GM12878 (cell line): ENCODE data around the gene STK32A. TPM values are rescaled to one million over a fixed set of nuclear protein-coding genes. Genes with fewer than 3 reads are reported as not detected.

ENCODE experiments used
- ATAC-seq: fragments of 200-7000 bp; cut with Tn5 transposase; 3 replicates; pipeline ENCODE4 v1.9.1; 2020; ENCODE audit warnings: mild to moderate bottlenecking, moderate library complexity
- BruUV-seq: library from RNA; stranded (reverse); fragments of 400-500 nt; replicated peaks from 2 replicates; lab custom pipeline; 2021; lab: Mats Ljungman, UMichigan
- CTCF ChIA-PET: fragments of 300-600 bp; sonication (Branson Sonifier 250); formaldehyde crosslinking; extraction: SDS; loops from one replicate; lab custom pipeline; 2021; ENCODE audit warnings: inconsistent platforms; lab: Yijun Ruan, JAX
- POLR2A ChIA-PET: fragments of 350-600 bp; formaldehyde crosslinking; extraction: SDS; loops from one replicate; lab custom pipeline; 2021; ENCODE audit warnings: inconsistent platforms; lab: Charles Lee
- RAD21 ChIA-PET: fragments of 300-600 bp; sonication (Branson Sonifier 250); formaldehyde crosslinking; loops from one replicate; lab custom pipeline; 2023; ENCODE audit warnings: antibody characterized with exemption; ENCODE audit not compliant: unreplicated experiment; lab: Charles Lee
- SMC1A ChIA-PET: fragments of 300-600 bp; sonication (Branson Sonifier 250); formaldehyde crosslinking; loops from one replicate; lab custom pipeline; 2023; ENCODE audit not compliant: unreplicated experiment, uncharacterized antibody; lab: Charles Lee
- DNase-seq: peaks from one replicate; pipeline ENCODE4 v3.0.0-alpha.2; 2011; ENCODE audit warnings: low read depth, low spot score
- FAIRE-seq: peaks from 3 replicates; lab custom pipeline; 2011; peaks lifted over from hg19 to GRCh38; lab: Jason Lieb, UNC
- H2AFZ ChIP-seq: 2 replicates; pipeline ENCODE4 v1.6.0; 2011; ENCODE audit warnings: low read depth, low read length, control low read depth; ENCODE audit not compliant: control insufficient read depth
- H3K27ac ChIP-seq: 2 replicates; pipeline ENCODE4 v1.5.1; 2011; ENCODE audit warnings: control low read depth; ENCODE audit not compliant: control insufficient read depth, insufficient read depth
- H3K27me3 ChIP-seq, 2 experiments: replicated peaks in 1 of 2; 2 replicates each; pipeline versions ENCODE4 v1.6.0 to v1.6.1; 2011; ENCODE audit warnings: low read length in 1 of 2; ENCODE audit not compliant: control insufficient read depth in 2 of 2, insufficient read depth in 2 of 2
- H3K36me3 ChIP-seq, 2 experiments: 2 replicates each; pipeline ENCODE4 v1.5.1; 2011; ENCODE audit warnings: low read length in 1 of 2; ENCODE audit not compliant: control insufficient read depth in 2 of 2, insufficient read depth in 2 of 2
- H3K4me1 ChIP-seq: 2 replicates; pipeline ENCODE4 v1.6.1; 2011; ENCODE audit warnings: mild to moderate bottlenecking, low read length, moderate library complexity, mixed read lengths; ENCODE audit not compliant: control insufficient read depth, insufficient read depth
- H3K4me2 ChIP-seq: 2 replicates; pipeline ENCODE4 v1.6.0; 2011; ENCODE audit warnings: control low read depth; ENCODE audit not compliant: control insufficient read depth, insufficient read depth
- H3K4me3 ChIP-seq: fragments of 200-600 bp; sonication (generic); 2 replicates; pipeline ENCODE4 v1.5.1; 2016
- H3K79me2 ChIP-seq: 2 replicates; pipeline ENCODE4 v1.6.0; 2011; ENCODE audit warnings: low read length; ENCODE audit not compliant: control insufficient read depth, insufficient read depth
- H3K9ac ChIP-seq: 2 replicates; pipeline ENCODE4 v1.8.0; 2011; ENCODE audit warnings: low read length, control low read depth, mixed read lengths; ENCODE audit not compliant: control insufficient read depth, insufficient read depth
- H3K9me3 ChIP-seq: replicated peaks from 3 replicates; pipeline ENCODE4 v1.5.1; 2011; ENCODE audit warnings: mild to moderate bottlenecking, low read length; ENCODE audit not compliant: control insufficient read depth, insufficient read depth
- H4K20me1 ChIP-seq: 2 replicates; pipeline ENCODE4 v1.6.0; 2011; ENCODE audit not compliant: control insufficient read depth, insufficient read depth
- ATF2 ChIP-seq: IDR thresholded peaks from 2 replicates; pipeline ENCODE4 v1.6.1; 2012; ENCODE audit warnings: low read length, inconsistent platforms
- ATF7 ChIP-seq: fragments of 450-650 bp; IDR thresholded peaks from 2 replicates; pipeline ENCODE4 v1.6.1; 2016; ENCODE audit warnings: low read depth, mild to moderate bottlenecking
- CREB1 ChIP-seq: IDR thresholded peaks from 2 replicates; pipeline ENCODE4 v1.6.1; 2012; ENCODE audit warnings: low read depth, mild to moderate bottlenecking, inconsistent platforms
- PAX8 ChIP-seq: fragments of 450-650 bp; IDR thresholded peaks from 2 replicates; pipeline ENCODE4 v1.6.1; 2017; ENCODE audit warnings: mild to moderate bottlenecking, moderate library complexity
- RAD21 ChIP-seq: IDR thresholded peaks from 2 replicates; pipeline ENCODE4 v1.6.1; 2011; ENCODE audit warnings: mild to moderate bottlenecking, low read depth, low read length, moderate library complexity; ENCODE audit not compliant: insufficient read depth
- SIN3A ChIP-seq: IDR thresholded peaks from 2 replicates; pipeline ENCODE4 v1.6.1; 2012; ENCODE audit warnings: low read depth, low read length, improper control_type of control experiment
- SP1 ChIP-seq: IDR thresholded peaks from one replicate; pipeline ENCODE4 v1.6.1; 2011; ENCODE audit warnings: low read depth, low read length
- SUPT20H ChIP-seq: IDR thresholded peaks from 2 replicates; pipeline ENCODE4 v1.6.1; 2011; ENCODE audit warnings: low read depth, mild to moderate bottlenecking, low read length, moderate library complexity, borderline replicate concordance; ENCODE audit not compliant: control insufficient read depth
- TARDBP ChIP-seq: IDR thresholded peaks from 2 replicates; pipeline ENCODE4 v1.6.1; 2016; ENCODE audit warnings: borderline replicate concordance
- WGBS: methylation state at CpG from one replicate; pipeline ENCODE4 v1.1.6; 2016; ENCODE audit warnings: low lambda C conversion rate; ENCODE audit not compliant: insufficient replicate concordance, insufficient coverage; ENCODE audit errors: missing lambda C conversion rate; 5-methylcytosine and 5-hydroxymethylcytosine counted together
- in situ Hi-C: fragments of 300-500 bp; cut with MboI; formaldehyde crosslinking; loops from 9 replicates; pipeline ENCODE4 v1.14.3; 2018; ENCODE audit warnings: mixed read lengths
- intact Hi-C: fragments of 100-400 bp; cut with micrococcal nuclease; formaldehyde crosslinking; loops from one replicate; pipeline ENCODE4 v1.14.2; 2022; ENCODE audit not compliant: unreplicated experiment
- polyA plus RNA-seq, 11 experiments: library from polyadenylated mRNA; depleted of rRNA in 4 of 11; unstranded in 6 of 11; stranded (reverse) in 5 of 11; fragments of >200 nt; fragmentation: Nextera tagmentation in 4 of 11; fragmentation: Illumina TruSeq in 1 of 11; extraction: Ambion mirVana in 4 of 11; extraction: Trizol in 1 of 11; gene quantifications; 1 replicate in 1 of 11; 2 replicates in 10 of 11; pipeline versions ENCODE4 v1.2.1 to v1.2.3, GENCODE V29; 2011 to 2016; ENCODE audit warnings: inconsistent platforms in 2 of 11, missing spikeins in 2 of 11, low read depth in 1 of 11
- total RNA-seq, 4 experiments: library from RNA; depleted of rRNA in 3 of 4; stranded (reverse); fragments of >200 nt in 3 of 4; fragmentation: Illumina TruSeq in 1 of 4; extraction: Trizol in 1 of 4; gene quantifications; 2 replicates each; pipeline versions ENCODE4 v1.2.1 to v1.2.3, GENCODE V29; 2013 to 2021
- TF ChIP-seq, protein P1 (sequence below): fragments of 450-650 bp; IDR thresholded peaks from 2 replicates; pipeline ENCODE4 v1.6.1; 2017; ENCODE audit warnings: mild to moderate bottlenecking

Gene STK32A
- total and polyA plus RNA-seq, 10 of the 15 experiments (the other 5 are each of a cell fraction or from before 2014, with no cell fraction given) = under 0.01 to 0.10 TPM; not detected in 8

GRCh38 chr5:147417135-147417813 is 182.4 kb downstream of the STK32A start:
- 35% methylated on average over 5 of the region's 5 CpGs for WGBS
- H3K4me3 ChIP-seq = no peak overlapping the region
- no peak overlapping the region for H2AFZ ChIP-seq
- ATAC-seq (no peak), FAIRE-seq (no peak), DNase-seq (no peak)
- POLR2A ChIA-PET = no interaction called here
- intact Hi-C loops (no loop called here), in situ Hi-C loops (no loop called here)
- no peaks in the 10 kb centered on the region for H4K20me1 ChIP-seq
- no peaks in the 10 kb centered on the region for H3K9me3 ChIP-seq
- RAD21 ChIA-PET = no interaction called here
- no peaks in the 10 kb centered on the region for H3K79me2 ChIP-seq
- CTCF ChIA-PET = interaction anchor here (1.4 kb wide), 1 partner anchor 9 kb away, joined by 4 read pairs; no protein-coding TSS in a partner anchor
- H3K4me2 ChIP-seq = no peak overlapping the region
- no peak for TF ChIP-seq TARDBP
- TF ChIP-seq ATF2 = no peak
- TF ChIP-seq RAD21 = no peak
- TF ChIP-seq, protein P1, sequence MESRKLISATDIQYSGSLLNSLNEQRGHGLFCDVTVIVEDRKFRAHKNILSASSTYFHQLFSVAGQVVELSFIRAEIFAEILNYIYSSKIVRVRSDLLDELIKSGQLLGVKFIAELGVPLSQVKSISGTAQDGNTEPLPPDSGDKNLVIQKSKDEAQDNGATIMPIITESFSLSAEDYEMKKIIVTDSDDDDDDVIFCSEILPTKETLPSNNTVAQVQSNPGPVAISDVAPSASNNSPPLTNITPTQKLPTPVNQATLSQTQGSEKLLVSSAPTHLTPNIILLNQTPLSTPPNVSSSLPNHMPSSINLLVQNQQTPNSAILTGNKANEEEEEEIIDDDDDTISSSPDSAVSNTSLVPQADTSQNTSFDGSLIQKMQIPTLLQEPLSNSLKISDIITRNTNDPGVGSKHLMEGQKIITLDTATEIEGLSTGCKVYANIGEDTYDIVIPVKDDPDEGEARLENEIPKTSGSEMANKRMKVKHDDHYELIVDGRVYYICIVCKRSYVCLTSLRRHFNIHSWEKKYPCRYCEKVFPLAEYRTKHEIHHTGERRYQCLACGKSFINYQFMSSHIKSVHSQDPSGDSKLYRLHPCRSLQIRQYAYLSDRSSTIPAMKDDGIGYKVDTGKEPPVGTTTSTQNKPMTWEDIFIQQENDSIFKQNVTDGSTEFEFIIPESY = no peak
- no peak for TF ChIP-seq SP1
- no peak for TF ChIP-seq CREB1
- no peak for TF ChIP-seq PAX8
- no peak for TF ChIP-seq ATF7
- no peak for TF ChIP-seq SUPT20H
- no peak for TF ChIP-seq SIN3A
- no peaks in the 10 kb centered on the region for H3K36me3 ChIP-seq
- no peak overlapping the region for H3K9ac ChIP-seq
- no peak overlapping the region for H3K27ac ChIP-seq
- no peaks in the 10 kb centered on the region for H3K27me3 ChIP-seq
- no TSS peak for BruUV-seq
- no peaks in the 10 kb centered on the region for H3K4me1 ChIP-seq
- SMC1A ChIA-PET = interaction anchor here (1.4 kb wide), 1 partner anchor 10 kb away, joined by 6 read pairs; no protein-coding TSS in a partner anchor
